IMR-90 (cell line): ENCODE data around the gene OR13J1.

Experiments used
- BHLHE40 ChIP-seq: fragments of 150-350 bp; IDR thresholded peaks from 2 replicates; pipeline ENCODE4 v1.6.1; 2016; ENCODE audit warnings: mild to moderate bottlenecking, low read depth, low read length
- CEBPB ChIP-seq: IDR thresholded peaks from 2 replicates; pipeline ENCODE4 v1.6.1; 2012; ENCODE audit warnings: low read depth, low read length, improper control_type of control experiment
- MAFK ChIP-seq: IDR thresholded peaks from 2 replicates; pipeline ENCODE4 v1.6.1; 2012; ENCODE audit warnings: low read depth, low read length, improper control_type of control experiment
- TF ChIP-seq, protein P1 (sequence below): conservative IDR thresholded peaks from 2 replicates; pipeline ENCODE4 v1.5.1; 2012; ENCODE audit warnings: mild to moderate bottlenecking, low read depth, low read length, improper control_type of control experiment

DNA sequence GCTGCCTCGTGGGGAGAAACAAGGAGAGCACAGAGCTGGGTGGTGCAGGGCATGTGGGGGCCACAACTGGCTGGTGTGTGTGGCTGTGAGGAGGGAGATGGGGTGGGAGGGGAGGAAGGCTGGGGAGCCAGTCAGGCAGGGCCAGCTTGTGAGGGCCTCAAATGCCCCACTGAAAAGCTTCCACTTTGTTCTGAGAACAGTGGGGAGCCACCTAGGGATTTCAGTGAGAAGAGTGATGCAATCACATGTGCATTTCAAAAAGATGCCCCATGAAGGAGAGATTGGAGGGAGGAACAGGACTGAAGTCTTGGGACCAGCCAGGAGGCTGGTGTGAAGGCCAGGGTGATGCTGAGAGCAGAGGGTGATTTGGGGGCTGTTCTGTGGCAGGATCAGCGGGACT is 1.3 kb downstream of the OR13J1 start:
- TF ChIP-seq, protein P1, sequence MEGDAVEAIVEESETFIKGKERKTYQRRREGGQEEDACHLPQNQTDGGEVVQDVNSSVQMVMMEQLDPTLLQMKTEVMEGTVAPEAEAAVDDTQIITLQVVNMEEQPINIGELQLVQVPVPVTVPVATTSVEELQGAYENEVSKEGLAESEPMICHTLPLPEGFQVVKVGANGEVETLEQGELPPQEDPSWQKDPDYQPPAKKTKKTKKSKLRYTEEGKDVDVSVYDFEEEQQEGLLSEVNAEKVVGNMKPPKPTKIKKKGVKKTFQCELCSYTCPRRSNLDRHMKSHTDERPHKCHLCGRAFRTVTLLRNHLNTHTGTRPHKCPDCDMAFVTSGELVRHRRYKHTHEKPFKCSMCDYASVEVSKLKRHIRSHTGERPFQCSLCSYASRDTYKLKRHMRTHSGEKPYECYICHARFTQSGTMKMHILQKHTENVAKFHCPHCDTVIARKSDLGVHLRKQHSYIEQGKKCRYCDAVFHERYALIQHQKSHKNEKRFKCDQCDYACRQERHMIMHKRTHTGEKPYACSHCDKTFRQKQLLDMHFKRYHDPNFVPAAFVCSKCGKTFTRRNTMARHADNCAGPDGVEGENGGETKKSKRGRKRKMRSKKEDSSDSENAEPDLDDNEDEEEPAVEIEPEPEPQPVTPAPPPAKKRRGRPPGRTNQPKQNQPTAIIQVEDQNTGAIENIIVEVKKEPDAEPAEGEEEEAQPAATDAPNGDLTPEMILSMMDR = no peak
- TF ChIP-seq BHLHE40 (no peak), CEBPB (peak; percentile 59), MAFK (no peak)
